ENCODE measurements around the gene HLA-A. TPM values are rescaled to one million over a fixed set of nuclear protein-coding genes. Genes with fewer than 3 reads are reported as not detected.

Gene HLA-A
- total and polyA plus RNA-seq, 2 of the 13 experiments (the other 11 are each of a cell fraction or from before 2014, with no cell fraction given), result 345 to 527 TPM

GRCh38 chr6:29941916-29942274 is 437 bp upstream of the HLA-A start:
- intact Hi-C loops (cut with micrococcal nuclease; ENCODE audit: unreplicated experiment) (loop anchor here (1.0 to 5.0 kb wide), 5 partner anchors 23 to 161 kb away; no protein-coding TSS in a partner anchor), in situ Hi-C loops (cut with HindIII; ENCODE audit: extremely low pct_ligation_motif_present, low pct_unique_long_range_greater_than_20kb) (loop anchor here (5.0 to 10.0 kb wide), 2 partner anchors 55 to 77 kb away; no protein-coding TSS in a partner anchor)
- Histone ChIP-seq H3K36me3 (replicated peaks in 1 of 2; ENCODE audit: control insufficient read depth in 1 of 2, insufficient read depth in 2 of 2, low read length in 2 of 2) (peaks cover 3 to 15% of the 10 kb centered on the region in 2 experiments; a peak in 3 of 5 replicates), H3K4me2 (ENCODE audit: low read depth, low read length) (peak overlapping the region; percentile 68), H4K20me1 (ENCODE audit: insufficient read depth, low read length) (no peaks in the 10 kb centered on the region), H3K4me3 (replicated peaks in 1 of 3; ENCODE audit: insufficient read depth in 1 of 3, low read depth in 2 of 3, low read length in 3 of 3) (peak overlapping the region; percentile 77 to 82 (median 80)), H3K27me3 (ENCODE audit: control insufficient read depth in 1 of 2, insufficient read depth in 2 of 2, low read length in 2 of 2) (no peaks in the 10 kb centered on the region), H3K79me2 (ENCODE audit: insufficient read depth, low read length) (peaks cover 5% of the 10 kb centered on the region), H3K4me1 (ENCODE audit: insufficient read depth, low read length) (peaks cover 28% of the 10 kb centered on the region), H3K9ac (ENCODE audit: insufficient read depth, low read depth, low read length) (peak overlapping the region; percentile 79), H3K27ac (ENCODE audit: extremely low read length, insufficient read depth, low read length) (peak overlapping the region; percentile 60), H3K9me3 (ENCODE audit: low read length) (no peaks in the 10 kb centered on the region), H2AFZ (ENCODE audit: low read length) (peak overlapping the region; percentile 64)
- no peak for TF ChIP-seq HMG20A (CRISPR knock-in tag; IDR thresholded peaks at IDR 0.05; ENCODE audit: borderline replicate concordance)
- no peak for TF ChIP-seq ZNF24 (IDR thresholded peaks at IDR 0.05)
- no peak for TF ChIP-seq ZFP82 (CRISPR knock-in tag; IDR thresholded peaks at IDR 0.05; ENCODE audit: borderline replicate concordance)
- TF ChIP-seq ZNF253 (CRISPR knock-in tag; IDR thresholded peaks at IDR 0.05; ENCODE audit: borderline replicate concordance), result no peak
- no peak for TF ChIP-seq TARDBP (CRISPR knock-in tag; IDR thresholded peaks at IDR 0.05)
- TF ChIP-seq SP2 (CRISPR knock-in tag; IDR thresholded peaks at IDR 0.05), result no peak
- no peak for TF ChIP-seq IRX3 (CRISPR knock-in tag; IDR thresholded peaks at IDR 0.05; ENCODE audit: borderline replicate concordance, low read depth)
- TF ChIP-seq HDAC1 (CRISPR knock-in tag; IDR thresholded peaks at IDR 0.05), result 0 out of 2 replicates have a peak, but pooled peaks have one; percentile 5
- 0% methylated on average over 4 of the region's 5 CpGs for WGBS (ENCODE audit: low lambda C conversion rate)
- DNase-seq (ENCODE audit: low spot score) (no peak), FAIRE-seq (no peak), ATAC-seq (peak; percentile 61)
- CTCF ChIA-PET (ENCODE audit: low intra/inter-chr PET ratio, low total read pairs), result no interaction called here
- no TSS peak for BruUV-seq (replicated peaks)
- POLR2A ChIA-PET, result interaction anchor here (0.8 to 1.5 kb wide), 4 partner anchors 15 to 151 kb away, joined by 4 to 7 read pairs (median 6); no protein-coding TSS in a partner anchor

All from HepG2 (cell line).